GM18505 (cell line): ENCODE measurements around the gene MRPL40.
A peak's percentile ranks its signal among the peaks of the same experiment; 100 is the strongest.

Source experiments
- ATAC-seq: cut with Tn5 transposase; IDR thresholded peaks from one replicate; pipeline ENCODE4 v1.9.1; 2021; ENCODE audit not compliant: unreplicated experiment
- POLR2A ChIP-seq: IDR thresholded peaks from 4 replicates; pipeline ENCODE4 v1.6.1; 2011; ENCODE audit warnings: borderline replicate concordance; ENCODE audit not compliant: insufficient read depth, insufficient read length; ENCODE audit errors: extremely low read depth

Gene MRPL40

GRCh38 chr22:19432133-19432851 lies at the start of gene MRPL40:
Gene MRPL40, plus strand, starts transcription at chr22:19432545. Its CDS starts 10 bp downstream, at chr22:19432555.
- peak; percentile 98 for TF ChIP-seq POLR2A
- peak; percentile 66 for ATAC-seq

GRCh38 chr22:19383292-19383691 lies 49.1 kb upstream of the MRPL40 start:
- no peak for ATAC-seq
- no peak for TF ChIP-seq POLR2A

GRCh38 chr22:19385221-19385906 lies 47.0 kb upstream of the MRPL40 start:
- no peak for ATAC-seq
- TF ChIP-seq POLR2A: no peak

GRCh38 chr22:19386248-19386647 lies 46.1 kb upstream of the MRPL40 start:
- no peak for TF ChIP-seq POLR2A
- ATAC-seq: no peak

- TF ChIP-seq POLR2A: no peak
- no peak for ATAC-seq
These were observed 45.3 kb upstream of the MRPL40 start for GRCh38 chr22:19387038-19387437.

GRCh38 chr22:19387575-19387974 lies 44.8 kb upstream of the MRPL40 start:
- no peak for TF ChIP-seq POLR2A
- ATAC-seq: no peak

GRCh38 chr22:19393704-19394103 lies 38.6 kb upstream of the MRPL40 start:
- no peak for ATAC-seq
- TF ChIP-seq POLR2A: no peak

- TF ChIP-seq POLR2A: no peak
- no peak for ATAC-seq
These were observed 37.9 kb upstream of the MRPL40 start for GRCh38 chr22:19394274-19395050.

- ATAC-seq: no peak
- no peak for TF ChIP-seq POLR2A
These were observed 37.1 kb upstream of the MRPL40 start for GRCh38 chr22:19395276-19395675.

- ATAC-seq: no peak
- no peak for TF ChIP-seq POLR2A
These were observed 35.8 kb upstream of the MRPL40 start for GRCh38 chr22:19396561-19396933.

GRCh38 chr22:19396934-19397733 lies 35.2 kb upstream of the MRPL40 start:
- ATAC-seq: no peak
- TF ChIP-seq POLR2A: no peak

- no peak for ATAC-seq
These were observed 34.6 kb upstream of the MRPL40 start for GRCh38 chr22:19397734-19398104.

GRCh38 chr22:19398206-19398605 lies 34.1 kb upstream of the MRPL40 start:
- no peak for ATAC-seq
- no peak for TF ChIP-seq POLR2A

More at GRCh38 chr22:19397734-19398104, 34.6 kb upstream of the MRPL40 start:
- no peak for TF ChIP-seq POLR2A
